NK-92 (cell line): ENCODE data around the gene TBX6.

ENCODE experiments used
- DNase-seq: peaks from one replicate; lab custom pipeline; 2025; ENCODE audit not compliant: unreplicated experiment; lab: John Stamatoyannopoulos, UW

TBX6 gene

GRCh38 chr16:30087181-30087898, 4.4 kb downstream of the TBX6 start:
- DNase-seq, result no peak

GRCh38 chr16:30086291-30087140, 5.2 kb downstream of the TBX6 start:
- no peak for DNase-seq

- no peak for DNase-seq
Measured at GRCh38 chr16:30085820-30086219, 5.9 kb downstream of the TBX6 start.

GRCh38 chr16:30085247-30085646, 6.5 kb downstream of the TBX6 start:
- DNase-seq, result no peak

GRCh38 chr16:30084816-30085159, 6.9 kb downstream of the TBX6 start:
- no peak for DNase-seq

GRCh38 chr16:30084096-30084815, 7.5 kb downstream of the TBX6 start:
- no peak for DNase-seq

DNA sequence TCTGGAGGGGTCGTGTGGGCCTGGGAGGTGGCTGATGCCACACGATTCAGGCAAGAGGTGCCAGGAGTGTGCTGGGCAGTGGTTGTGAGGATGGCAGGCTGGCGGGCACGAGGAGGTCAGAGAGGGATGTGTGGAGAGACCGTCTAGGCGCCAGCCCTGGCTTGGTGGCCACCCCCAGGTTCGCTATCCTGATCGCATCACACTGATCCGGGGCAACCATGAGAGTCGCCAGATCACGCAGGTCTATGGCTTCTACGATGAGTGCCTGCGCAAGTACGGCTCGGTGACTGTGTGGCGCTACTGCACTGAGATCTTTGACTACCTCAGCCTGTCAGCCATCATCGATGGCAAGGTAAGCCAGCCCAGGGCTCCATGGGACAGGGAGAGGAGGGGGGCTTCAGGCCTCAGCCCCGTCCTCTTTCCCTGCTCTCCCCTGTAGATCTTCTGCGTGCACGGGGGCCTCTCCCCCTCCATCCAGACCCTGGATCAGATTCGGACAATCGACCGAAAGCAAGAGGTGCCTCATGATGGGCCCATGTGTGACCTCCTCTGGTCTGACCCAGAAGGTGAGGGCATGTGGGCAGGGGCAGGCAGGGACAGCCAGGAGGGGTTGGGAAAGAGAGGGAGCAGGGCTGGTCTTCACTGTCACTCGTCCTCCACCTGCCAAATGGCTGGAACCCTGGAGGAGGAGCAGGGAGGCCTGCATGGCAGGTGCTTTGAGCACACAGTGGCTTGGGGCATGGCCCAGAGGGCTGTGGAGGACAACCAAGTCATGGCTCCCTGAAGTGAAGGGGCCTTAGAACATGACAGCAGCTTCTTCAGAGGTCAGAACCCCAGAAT, 8.3 kb downstream of the TBX6 start:
- no peak for DNase-seq

- DNase-seq, result no peak
Measured at GRCh38 chr16:30082545-30083090, 9.1 kb downstream of the TBX6 start.

- no peak for DNase-seq
Measured at GRCh38 chr16:30079480-30079879, 12.2 kb downstream of the TBX6 start.

DNA sequence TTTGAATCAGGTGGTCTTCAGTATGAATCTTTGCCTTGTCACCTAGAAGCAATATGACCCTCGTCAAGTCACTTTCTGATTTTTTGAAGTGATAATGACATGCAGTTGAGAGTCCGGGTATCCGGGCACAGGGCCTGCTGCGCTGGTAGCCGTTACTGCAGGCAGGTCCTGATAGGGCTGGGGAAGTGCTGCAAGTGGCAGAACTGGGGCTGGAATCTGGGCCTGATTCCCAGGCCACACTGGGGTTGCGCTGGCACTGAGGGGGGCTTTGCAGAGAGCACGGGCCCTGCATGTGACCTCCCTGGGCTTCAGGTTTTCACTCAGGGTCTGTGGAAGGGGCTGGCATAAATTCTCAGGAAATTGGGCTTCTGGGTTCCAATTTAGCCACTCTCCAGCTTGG, 13.0 kb downstream of the TBX6 start:
- no peak for DNase-seq

GRCh38 chr16:30077656-30078055, 14.1 kb downstream of the TBX6 start:
- DNase-seq, result no peak

DNA sequence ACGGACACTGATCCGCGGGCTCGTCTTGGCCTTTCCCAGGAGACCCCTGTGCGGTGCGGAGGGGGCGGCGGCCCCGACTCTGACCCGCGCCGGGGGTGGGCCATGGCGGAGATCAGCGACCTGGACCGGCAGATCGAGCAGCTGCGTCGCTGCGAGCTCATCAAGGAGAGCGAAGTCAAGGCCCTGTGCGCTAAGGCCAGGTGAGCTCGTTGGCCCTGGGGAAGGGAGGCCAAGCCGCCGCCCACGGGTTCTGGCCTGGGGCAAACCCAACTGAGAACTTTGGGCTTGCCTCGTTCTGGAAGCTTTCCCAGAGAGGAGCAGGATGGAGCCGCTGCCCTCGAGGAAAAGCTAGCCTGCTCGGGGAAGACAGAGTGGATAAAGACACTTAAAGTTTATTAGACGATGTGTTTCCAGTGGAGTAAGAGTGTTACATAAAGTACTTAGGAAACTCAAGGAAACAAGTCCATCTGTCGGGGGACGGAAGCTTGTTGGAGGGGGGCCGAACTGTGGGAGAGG, 15.4 kb downstream of the TBX6 start:
- DNase-seq, result no peak

DNA sequence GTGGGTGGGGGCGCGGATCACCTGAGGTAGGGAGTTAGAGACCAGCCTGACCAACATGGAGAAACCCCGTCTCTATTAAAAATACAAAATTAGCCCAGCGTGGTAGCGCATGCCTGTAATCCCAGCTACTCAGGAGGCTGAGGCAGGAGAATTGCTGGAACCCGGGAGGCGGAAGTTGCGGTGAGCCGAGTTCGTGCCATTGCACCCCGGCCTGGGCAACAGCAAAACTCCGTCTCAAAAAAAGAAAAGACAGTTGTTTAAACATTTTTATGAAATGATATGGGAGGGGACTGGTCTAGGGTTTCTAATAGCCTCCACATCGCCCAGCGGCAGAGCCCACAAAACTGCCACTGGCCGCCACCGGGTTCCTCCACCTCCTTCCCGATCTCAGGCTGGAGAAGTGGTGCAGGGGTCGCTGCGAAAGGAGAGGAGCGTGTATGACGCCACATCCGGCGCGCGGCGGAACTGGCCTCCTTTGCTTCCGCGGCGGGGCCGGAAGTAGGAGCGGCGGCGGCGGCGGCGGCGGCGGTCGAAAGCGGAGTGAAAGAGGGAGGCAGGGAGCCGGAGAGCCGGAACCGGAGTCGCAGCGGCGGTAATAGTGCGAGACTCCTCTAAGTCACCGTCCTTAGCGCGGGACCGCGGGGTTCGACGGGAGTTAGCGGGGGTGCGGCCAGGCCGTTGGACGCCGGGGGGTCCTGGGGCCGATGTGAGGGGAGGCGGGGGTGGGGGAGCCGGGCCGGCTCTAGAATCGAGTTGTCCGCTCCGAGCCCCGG, 16.0 kb downstream of the TBX6 start, which contains the start of gene PPP4C:
Gene PPP4C (plus strand): TSS at position 492 of the 773 bp plus-strand sequence. CDS start 384 bp downstream, outside the sequence.
- peak; percentile 26 for DNase-seq

DNA sequence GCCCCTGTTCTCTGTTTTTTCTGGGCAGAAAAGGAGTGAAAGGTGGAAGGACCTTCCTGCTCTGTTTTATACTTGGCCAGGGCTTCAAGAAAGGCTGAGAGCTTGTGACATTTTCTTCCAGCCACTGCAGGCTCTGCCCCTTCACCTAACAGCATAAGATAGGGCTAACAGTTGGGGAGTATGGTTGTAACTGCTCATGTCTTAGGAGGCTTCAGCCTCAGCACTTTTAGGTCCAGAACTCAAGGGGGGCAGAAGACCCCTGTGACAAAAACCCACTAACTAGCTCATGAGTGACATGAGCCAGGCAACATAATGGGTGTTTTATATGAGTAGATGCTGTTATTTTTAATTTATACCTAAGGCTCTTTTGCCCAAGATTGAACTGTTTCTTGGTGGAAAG, 21.2 kb downstream of the TBX6 start:
- DNase-seq, result no peak

GRCh38 chr16:30069611-30070462, 21.9 kb downstream of the TBX6 start:
- no peak for DNase-seq

- no peak for DNase-seq
Measured at GRCh38 chr16:30068750-30069610, 22.7 kb downstream of the TBX6 start.

GRCh38 chr16:30068333-30068732, 23.4 kb downstream of the TBX6 start:
- DNase-seq, result no peak

DNA sequence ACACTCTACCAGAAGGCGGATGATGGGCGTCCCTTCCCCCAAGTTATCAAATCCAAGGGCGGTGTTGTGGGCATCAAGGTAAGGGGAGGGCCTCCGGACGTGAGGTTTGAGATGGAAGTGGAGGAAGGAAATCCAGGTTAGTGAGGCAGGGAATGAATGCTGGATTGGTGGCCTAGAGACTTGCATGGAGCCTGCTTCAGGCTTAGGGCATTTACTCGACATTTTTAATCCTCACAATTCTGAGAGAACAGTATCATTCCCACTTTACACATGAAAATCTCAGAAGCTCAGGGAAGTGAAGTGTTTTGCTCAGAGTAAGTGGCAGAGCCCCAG, 24.2 kb downstream of the TBX6 start:
- no peak for DNase-seq
